ENCODE results near the gene STAG3.
"Not testable (repeated sequence)": the region's sequence is repeated elsewhere in the genome, so short reads cannot be mapped to it uniquely, and the experiment has no call there.

Gene STAG3

DNA sequence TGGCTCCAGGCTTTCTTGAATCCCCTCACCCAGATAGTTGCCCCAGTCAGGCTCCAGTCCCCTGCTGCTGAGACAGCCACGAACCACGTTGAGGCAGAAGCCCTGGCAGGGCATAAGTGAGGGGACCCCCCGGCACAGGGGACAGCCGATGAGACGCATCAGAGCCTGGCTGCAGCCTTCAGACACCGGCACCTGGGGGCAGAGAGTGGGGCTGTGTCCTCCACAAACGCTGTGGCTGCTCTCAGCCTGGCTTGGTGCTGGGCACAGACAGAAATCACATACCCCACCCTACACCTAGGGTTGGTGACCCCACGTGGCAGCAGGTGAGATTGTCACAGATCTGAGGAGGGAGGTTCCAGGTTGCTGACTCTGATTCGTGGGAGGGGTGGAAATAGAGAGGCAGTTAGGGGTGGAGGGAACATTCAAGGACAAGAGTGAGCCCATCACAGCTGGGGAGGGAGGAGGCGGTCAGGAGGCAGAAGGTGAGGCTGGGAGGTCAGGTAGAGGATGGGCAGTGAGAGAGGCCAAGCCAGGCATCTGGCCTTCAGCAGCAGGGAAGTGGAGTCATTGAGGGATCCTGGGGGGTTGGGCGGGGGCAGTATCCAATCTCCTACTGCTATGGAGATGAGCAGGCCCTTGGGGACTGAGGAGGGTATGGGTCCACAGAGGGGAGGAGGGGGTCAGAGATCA lies 3.8 kb upstream of the STAG3 start:
- no peak for DNase-seq

DNA sequence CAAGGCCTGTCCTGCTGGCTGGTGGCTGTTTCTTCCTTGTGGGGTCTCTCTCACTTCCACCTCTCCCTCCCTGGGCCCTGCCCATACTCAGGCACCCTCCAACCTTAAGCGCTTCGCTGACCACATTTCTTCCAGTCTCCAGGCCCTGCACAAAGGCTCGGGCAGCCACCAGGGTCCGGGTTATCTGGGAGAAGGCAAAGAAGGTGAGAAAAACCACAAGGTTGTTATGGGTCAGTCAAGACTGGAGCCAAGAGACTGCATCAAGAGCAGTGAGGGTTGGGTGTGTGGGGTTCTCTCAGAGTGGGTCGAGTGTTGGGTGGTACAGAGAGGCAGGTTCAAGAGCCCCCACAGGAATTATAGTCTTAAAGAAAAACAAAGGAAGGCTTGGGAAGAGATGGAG lies 3.1 kb upstream of the STAG3 start:
- no peak for DNase-seq

DNA sequence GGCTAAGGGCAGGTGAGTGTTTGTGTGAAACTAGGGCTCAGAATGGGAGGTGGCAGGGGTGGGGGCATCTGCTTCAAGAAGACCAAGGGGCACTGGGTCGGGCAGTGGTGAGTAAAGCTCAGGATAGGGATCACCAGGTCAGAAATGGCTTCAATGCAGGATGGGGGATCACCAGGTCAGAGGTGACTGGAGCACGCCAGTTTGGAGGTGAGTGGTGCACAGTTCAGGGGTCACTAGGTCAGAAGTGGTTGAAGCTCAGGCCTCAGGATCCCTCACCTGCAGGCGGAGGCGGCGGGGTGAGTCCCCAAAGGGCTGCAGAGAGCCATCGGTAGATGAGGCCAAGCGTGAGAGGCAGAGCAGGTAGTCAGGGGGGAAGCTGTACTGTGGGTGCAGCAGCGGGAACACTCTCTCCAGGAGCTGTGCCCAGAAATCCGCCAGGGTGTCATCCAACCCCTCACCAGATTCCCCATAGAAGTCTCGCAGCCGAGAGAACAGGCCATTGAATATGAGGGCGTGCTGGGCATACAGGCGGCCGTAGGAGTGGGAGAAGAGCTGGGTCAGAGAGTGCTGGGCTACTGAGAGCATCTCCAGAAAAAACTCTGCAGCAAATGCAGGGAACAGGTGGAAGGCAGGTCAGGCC lies 2.3 kb upstream of the STAG3 start:
- no peak for DNase-seq

DNA sequence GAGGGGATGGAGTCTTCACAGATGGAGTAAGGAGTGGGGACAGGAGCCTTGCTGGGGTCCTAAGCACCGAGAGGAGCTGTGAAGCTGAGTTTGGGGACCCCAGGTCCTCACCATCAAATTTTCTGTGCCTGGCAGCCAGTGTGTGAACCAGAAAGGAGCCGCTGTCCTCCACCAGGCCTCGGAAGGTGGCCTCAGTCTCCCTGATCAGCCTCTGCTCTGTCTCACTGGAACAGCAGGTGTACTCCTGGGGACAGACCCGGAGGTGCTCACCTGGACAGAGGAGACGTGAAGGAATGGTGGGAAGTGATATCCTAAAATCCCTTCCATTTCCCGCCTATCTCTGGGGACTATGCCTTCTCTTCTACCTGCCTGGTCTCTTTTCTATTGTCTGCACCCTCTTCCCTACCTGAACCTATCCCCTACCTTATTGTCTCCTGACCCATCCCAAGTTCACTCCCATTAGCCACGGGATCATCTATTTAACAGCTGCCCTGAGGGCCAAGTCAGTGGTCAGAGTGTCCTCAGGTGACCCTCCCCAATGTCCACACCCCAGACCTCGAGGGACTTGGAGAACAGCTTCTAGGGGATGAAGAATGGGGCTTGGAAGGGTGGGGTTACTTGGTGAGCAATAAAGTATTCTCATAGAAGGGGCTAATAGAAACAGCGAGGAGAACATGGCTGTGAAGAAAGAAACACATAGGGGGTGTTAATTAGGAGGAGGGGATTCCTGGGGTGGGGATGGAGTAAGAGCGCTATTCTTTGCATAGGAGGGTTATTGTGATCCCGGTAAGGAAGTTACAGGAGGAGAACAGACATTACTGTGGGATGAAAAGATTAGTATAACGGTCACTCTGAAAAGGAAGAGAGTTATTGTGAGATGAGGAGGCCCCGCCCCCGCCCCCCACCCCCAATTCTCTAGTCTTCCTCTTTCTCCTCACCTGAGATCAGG lies 1.3 kb upstream of the STAG3 start:
- no peak for DNase-seq

DNA sequence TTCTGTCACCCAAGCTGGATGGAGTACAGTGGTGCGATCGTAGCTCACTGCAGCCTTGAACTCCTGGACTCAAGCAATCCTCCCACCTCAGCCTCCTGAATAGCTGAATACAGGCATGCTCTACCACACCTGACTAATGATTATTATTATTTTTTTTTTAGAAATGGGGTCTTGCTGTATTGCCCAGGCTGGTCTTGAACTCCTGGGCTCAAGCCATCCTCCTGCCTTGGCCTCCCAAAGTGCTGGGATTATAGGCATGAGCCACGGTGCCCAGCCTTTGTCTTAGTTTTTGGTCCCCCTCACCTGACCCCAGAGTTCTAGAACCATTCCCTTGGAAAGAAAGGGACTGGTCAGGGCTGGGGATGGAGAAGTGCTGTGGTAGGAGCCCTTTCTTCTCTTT lies 2.4 kb downstream of the STAG3 start:
- DNase-seq, result not testable (repeated sequence)

DNA sequence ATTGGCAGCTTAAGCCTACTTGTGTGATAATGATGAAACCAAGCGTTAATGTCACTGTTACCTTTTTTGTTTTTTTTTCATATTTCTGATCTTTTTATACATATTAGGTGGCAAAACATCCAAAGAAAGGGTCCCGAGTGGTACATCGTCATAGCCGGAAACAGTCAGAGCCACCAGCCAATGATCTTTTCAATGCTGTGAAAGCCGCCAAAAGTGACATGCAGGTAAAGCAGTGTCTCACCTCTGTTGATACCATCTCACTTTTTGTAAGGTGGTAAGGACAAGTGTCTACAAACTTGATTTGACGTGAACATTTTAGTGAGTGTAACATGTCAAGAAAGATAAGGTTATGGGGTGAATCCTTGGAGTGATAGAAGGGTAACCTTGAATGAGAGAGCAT lies 4.9 kb downstream of the STAG3 start:
- DNase-seq, result not testable (repeated sequence)

DNA sequence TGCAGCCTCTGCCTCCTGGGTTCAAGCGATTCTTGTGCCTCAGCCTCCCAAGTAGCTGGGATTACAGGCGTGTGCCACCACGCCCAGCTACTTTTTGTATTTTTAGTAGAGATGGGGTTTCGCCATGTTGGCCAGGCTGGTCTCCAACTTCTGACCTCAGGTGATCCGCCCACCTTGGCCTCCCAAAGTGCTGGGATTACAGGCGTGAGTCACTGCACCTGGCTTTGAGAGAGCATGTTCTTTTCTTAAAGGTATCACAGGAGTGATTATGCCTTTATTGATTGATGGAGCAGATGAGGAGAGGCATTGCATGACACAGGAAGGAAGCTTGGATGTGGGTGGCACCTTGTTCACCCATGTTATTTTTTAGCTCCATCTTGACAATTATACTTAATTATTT lies 5.4 kb downstream of the STAG3 start:
- not testable (repeated sequence) for DNase-seq

DNA sequence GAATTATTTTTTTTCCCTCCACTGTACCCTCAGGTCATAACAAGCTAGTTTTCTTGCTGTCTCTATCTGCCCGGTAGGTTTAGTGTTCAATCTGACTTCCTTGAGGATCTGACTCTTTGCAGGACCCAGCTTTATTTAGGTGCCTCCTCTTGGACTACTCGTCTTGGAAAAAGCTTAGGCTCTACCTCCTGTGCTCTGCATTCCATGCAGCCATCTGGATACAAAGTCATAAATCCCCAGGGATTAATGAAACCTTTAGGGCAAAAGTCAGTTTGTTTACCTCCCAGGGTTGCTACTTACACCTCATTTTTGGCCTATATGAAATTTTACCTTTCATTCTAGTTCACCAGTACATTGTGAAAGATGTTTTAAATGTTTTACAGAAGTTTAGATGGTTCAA lies 8.0 kb downstream of the STAG3 start:
- no peak for DNase-seq

DNA sequence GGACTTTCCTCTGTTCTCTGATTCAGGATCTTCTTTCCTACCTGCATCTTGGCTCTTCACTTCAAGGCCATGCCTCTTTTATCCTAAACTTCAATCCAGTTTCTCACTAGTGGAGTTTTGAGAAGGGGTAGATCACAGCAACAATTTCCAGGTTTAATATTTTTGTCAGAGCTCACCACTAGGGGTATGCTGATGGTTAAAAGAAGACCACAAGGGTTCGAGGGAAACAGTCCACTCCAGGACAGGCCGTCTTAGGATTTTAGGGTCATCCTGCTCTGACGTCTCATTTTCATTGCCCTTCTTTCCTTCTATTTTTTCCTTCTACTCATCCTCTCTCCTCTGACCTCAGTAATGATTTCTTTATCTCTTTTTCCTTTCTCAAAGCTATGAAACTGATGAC lies 11.3 kb downstream of the STAG3 start:
- no peak for DNase-seq

DNA sequence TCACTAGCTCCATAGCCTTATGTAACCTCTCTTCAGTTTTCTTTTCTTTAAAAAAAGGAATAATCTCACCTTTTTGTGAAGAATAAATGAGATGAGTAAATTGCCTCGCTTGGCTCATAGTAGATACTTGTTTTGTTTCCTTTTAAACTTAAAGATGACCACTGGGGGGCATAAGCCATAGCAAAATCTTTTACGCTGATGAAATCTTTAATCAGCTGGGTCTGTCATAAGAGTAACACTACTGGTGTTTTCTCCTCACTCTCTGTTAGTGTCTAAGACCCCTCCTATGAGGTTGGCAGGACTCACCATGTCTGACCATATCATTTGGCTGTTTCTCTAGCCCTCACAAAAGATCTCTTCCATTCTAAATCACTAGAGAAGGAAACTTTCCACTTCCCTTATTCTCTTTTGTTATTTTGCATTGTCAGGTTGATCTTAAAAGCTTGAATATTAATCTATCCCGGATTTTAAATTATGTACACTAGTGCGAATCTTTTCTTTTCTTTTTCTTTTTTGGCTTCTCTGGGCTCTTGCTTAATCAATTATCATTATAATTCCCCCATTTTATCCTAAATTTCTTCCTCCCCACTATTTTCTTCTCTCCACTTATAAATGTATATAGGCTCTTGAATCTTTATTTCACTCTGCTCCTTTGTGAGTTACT lies 12.5 kb downstream of the STAG3 start:
- no peak for DNase-seq

DNA sequence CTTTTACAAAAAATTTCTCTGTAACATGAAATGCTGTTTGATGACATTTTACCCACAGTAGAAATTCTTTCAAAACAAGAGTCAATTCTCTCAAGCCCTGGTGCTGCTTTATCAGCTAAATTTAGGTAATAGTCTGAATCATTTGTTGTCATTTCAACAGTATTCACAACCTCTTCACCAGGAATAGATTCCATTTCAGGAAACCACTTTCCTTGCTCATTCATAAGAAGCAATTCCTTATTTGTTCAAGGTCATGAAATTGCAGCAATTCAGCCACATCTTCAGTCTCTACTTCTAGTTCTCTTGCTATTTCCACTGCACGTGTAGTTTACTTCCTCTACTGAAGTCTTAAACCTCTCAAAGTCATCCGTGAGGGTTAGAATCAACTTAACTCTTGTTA lies 14.1 kb downstream of the STAG3 start:
- no peak for DNase-seq

DNA sequence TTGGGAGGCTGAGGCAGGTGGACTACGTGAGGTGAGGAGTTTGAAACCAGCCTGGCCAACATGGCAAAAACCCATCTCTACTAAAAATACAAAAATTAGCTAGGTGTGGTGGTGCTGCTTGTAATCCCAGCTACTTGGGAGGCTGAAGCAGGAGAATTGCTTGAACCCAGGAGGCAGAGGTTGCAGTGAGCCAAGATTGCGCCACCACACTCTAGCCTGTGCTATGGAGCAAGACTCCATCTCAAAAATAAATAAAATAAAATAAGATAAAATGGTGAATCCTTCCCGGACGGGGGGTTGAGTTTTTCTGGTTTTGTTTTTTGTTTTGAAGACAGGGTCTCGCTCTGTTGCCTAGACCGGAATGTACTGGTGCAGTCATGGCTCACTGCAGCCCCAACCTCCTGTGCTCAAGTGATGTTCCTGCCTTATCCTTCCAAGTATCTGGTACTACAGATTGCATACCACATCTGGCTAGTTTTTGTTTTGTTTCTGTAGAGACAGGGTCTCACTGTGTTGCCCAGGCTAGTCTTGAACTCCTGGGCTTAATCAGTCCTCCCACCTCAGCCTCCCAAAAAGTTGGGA lies 14.7 kb downstream of the STAG3 start:
- not testable (repeated sequence) for DNase-seq

DNA sequence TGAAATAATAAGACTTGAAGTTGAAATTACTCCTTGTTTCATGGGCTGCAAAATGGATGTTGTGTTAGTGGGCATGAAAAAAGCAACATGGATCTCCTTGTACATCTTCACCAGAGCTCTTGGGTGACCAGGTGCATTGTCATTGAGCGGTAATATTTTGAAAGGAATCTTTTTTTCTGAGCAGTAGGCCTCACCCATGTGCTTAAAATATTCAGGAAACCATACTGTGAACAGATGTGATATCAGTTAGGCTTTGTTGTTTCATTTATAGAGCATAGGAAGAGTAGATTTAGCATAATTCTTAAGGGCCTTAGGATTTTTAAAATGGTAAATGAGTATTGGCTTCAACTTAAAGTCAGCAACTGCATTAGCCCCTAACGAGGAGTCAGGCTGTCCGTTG lies 15.3 kb downstream of the STAG3 start:
- no peak for DNase-seq

DNA sequence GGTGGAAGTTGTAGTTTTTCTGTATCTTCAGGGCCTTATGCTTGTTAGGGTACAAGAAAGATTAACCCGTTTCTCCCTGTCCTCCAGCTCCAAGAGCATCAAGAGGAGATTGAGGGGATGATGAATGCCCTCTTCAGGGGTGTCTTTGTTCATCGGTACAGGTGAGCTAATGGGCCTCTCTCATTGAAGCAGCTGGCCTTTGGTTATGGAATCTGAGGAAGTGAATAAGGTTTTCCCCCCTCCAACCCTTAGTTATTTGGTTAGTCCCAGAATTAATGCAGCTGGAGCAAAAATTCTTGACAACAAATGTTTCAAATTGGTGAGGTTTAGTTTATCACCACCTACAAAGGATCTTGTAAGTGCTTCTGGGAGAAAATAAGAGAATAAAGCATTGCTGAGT lies 17.5 kb downstream of the STAG3 start:
- DNase-seq, result no peak

DNA sequence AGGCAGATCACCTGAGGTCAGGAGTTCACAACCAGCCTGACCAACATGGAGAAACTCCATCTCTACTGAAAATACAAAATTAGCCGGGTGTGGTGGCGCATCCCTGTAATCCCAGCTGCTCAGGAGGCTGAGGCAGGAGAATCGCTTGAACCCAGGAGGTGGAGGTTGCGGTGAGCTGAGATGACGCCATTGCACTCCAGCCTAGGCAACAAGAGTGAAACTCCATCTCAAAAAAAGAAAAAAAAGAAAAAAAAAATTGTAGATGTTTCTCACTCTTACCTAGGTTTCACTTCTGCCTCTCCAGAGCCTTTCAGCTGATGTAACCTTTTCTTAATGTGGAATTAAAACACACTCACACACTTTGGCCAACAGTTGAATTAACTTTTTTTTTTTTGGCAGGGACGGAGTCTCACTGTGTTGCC lies 18.2 kb downstream of the STAG3 start:
- not testable (repeated sequence) for DNase-seq

DNA sequence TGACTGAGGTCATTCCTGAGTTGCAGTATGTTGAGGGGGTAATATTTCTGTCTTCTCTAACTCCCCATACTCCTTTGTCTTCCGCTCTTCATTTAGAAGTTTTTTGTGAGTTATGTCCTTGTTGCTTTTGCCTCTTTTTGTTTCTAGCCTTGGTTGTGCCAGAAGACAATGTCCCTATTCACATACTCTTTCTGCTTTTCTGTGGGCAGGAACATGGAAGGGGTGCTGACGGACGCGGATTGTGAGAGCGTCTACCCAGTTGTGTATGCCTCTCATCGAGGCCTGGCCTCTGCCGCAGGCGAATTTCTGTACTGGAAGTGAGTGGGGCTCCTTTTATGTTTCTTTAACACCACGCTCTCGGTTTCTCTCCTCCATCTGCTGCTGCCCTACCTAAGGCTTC lies 20.5 kb downstream of the STAG3 start:
- no peak for DNase-seq

DNA sequence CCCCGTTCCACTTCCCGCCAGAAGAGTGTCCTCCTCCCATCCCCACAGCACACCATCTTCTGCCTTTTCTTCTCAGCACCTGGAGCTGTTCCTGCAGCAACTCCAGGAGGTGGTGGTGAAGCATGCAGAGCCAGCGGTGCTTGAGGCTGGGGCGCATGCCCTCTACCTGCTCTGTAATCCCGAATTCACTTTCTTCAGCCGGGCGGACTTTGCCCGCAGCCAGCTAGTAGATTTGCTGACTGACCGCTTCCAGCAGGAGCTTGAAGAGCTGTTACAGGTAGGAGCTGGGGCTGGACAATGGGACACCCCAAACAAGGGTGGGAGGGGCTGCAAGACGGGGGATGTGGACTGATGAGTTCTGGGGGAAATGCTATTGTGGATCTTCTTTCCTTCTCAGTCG lies 23.0 kb downstream of the STAG3 start:
- no peak for DNase-seq

DNA sequence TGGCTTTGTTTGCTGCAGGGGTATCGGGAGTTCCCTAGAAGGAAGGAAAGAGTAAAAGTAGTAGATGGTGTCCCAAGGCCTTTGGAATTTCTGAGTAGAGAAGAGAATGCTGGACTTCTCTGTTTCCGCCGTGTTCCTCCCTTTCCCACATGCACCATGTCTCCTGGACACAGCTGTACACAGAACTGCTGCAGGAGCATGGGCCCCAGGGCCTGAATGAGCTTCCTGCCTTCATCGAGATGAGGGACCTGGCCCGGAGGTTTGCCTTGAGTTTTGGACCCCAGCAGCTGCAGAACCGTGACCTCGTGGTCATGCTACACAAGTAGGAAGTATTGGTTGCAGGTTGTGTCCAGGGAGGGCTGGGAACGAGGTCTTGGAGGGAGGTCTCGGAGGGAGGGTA lies 26.7 kb downstream of the STAG3 start:
- DNase-seq, result no peak

DNA sequence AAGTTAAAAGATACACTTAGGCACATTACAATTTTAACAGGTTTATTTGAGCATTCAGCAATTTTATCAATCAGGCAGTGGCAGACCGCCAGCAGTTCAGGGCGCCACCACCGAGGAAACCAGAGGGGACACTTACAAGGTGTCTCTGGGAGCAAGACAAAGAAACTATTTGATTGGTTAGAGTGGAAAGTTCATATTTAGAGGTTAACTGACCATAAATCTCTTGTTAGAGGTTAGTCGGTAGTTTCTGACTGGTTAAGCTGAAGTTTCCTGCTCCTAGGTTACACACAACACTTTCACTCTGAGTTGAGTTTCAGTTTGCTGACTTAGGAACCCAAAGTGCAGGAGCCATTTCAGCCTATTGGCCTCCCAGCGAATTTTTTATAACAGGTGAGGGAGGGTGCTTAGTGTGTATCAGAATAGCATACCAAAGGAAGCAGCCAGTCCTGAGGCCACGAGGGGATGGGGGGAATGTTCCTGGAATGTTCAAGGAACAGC lies 31.2 kb downstream of the STAG3 start:
- peak; percentile 69 to 70 for DNase-seq

DNA sequence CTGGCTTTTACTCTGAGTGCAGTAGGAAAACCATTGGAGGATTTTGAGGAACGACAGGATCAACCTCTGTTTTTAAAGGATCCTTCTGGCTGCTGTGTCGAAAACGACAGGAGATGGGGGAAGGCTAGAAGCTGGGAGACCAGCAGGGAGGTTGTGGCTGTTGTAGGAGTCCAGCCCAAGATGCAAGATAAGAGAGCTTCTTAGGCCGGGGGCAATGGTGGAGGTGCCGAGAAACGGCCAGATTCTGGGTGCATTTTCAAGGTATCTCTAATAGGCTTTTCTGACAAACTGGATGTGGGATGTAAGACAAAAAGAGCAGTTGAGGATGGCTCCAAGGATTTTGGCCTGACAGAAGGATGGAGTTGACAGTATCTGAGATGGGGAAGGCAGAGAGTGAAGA lies 31.8 kb downstream of the STAG3 start:
- DNase-seq, result no peak

DNA sequence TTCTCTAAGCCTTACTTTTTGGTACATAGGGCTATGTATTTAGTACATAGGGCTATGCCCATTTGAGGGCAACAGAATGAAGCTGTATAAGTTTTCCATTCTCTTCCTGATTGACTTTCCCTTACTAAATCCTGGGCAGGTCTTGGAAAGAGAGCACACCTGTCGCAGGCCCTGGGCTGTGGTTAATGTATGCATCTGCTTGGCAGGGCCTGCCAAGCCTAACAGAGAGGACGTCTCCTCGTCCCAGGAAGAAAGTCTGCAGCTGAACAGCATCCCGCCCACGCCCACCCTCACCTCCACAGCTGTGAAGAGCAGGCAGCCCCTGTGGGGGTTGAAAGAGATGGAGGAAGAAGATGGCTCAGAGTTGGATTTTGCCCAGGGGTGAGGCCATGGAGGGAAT lies 33.1 kb downstream of the STAG3 start:
- DNase-seq, result peak in 1 of 2 experiments; percentile 33

DNA sequence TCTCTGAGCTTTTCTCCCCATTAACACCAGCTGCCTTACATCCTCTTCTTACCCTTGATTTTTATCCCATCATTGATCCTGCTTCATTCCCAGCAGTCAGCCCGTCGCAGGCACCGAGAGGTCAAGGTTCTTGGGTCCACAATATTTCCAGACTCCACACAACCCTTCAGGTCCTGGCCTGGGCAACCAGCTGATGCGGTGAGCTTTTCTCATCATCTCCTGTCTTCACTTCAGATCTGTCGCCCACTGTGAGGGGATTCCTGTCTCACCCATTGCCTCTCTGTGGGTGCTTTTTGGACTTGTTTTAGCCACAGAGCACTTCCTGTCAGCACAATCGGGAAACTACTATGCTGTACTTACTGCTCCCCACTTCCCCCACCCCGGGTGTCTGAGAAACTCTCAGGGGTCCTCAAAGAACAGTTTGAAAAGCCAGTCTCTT lies 33.6 kb downstream of the STAG3 start:
- peak; percentile 60 for DNase-seq
